ENCODE results near the gene VPS50. TPM values are rescaled to one million over a fixed set of nuclear protein-coding genes. Genes with fewer than 3 reads are reported as not detected.

Gene VPS50
- total and polyA plus RNA-seq, 8 donors = 2.3 to 48.5 (median 6.3) TPM

DNA sequence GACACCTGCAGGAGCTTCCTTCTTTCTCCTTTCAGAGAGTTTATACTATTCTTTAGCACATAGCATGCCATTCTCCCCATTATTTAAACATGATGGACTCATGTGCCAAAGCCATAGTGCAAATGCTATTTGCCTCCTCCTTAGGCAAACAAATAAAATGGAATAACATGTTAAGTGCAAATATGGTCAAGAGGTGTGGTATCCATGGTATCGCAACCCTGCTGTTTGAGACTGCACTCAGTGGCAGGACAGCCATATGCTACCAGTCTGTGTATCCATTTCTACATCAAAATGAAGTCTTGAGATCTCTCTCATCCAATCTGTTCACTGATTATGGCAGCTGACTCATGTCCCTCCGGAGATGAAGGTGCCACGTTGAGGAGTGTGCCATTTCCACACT, 28.7 kb upstream of the VPS50 start:
- intact Hi-C loops (cut with DNase I; ENCODE audit: low total_unique reads) = no loop called here
- DNase-seq = peak in 1 of 2 donors; percentile 59
- no peak overlapping the region for H3K4me3 ChIP-seq
- peak in 2 of 3 donors; percentile 38 to 68 for TF ChIP-seq POLR2AphosphoS5 (IDR thresholded peaks at IDR 0.05)
- TF ChIP-seq, protein P1, sequence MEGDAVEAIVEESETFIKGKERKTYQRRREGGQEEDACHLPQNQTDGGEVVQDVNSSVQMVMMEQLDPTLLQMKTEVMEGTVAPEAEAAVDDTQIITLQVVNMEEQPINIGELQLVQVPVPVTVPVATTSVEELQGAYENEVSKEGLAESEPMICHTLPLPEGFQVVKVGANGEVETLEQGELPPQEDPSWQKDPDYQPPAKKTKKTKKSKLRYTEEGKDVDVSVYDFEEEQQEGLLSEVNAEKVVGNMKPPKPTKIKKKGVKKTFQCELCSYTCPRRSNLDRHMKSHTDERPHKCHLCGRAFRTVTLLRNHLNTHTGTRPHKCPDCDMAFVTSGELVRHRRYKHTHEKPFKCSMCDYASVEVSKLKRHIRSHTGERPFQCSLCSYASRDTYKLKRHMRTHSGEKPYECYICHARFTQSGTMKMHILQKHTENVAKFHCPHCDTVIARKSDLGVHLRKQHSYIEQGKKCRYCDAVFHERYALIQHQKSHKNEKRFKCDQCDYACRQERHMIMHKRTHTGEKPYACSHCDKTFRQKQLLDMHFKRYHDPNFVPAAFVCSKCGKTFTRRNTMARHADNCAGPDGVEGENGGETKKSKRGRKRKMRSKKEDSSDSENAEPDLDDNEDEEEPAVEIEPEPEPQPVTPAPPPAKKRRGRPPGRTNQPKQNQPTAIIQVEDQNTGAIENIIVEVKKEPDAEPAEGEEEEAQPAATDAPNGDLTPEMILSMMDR (IDR thresholded peaks at IDR 0.05) = no peak
- H3K9me3 ChIP-seq = no peaks in the 10 kb centered on the region
- H3K36me3 ChIP-seq = no peaks in the 10 kb centered on the region
- H3K27ac ChIP-seq = peak overlapping the region in 3 of 5 donors; percentile 12 to 50 (median 42)
- 40 to 61% (median 47%) methylated on average over 3 of the region's 3 CpGs for WGBS, 5 donors
- peaks cover 0 to 6% (median 0%) of the 10 kb centered on the region in 4 donors for H3K4me1 ChIP-seq
- no peaks in the 10 kb centered on the region for H3K27me3 ChIP-seq

DNA sequence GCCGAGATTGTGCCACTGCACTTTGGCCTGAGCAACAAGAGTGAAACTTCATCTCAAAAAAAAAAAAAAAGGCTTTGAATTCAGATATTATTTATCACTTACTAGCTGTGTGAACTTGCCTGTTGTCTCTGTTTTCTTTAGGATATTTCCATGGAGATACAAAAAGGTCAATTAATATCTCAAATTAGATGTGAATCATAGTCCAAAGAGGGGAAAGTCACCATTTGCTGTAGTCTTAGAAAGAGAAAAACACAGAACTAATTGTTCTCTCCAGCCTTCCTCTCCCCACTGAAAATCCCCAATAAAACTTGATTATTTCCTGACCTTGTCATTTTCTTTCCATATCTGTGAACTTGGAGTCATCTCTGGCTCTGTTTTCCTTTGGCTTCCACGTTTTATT, 27.1 kb upstream of the VPS50 start:
- Histone ChIP-seq H3K9me3 (no peaks in the 10 kb centered on the region), H3K27me3 (no peaks in the 10 kb centered on the region), H3K4me3 (no peak overlapping the region), H3K27ac (no peak overlapping the region), H3K4me1 (peaks cover 0 to 6% (median 0%) of the 10 kb centered on the region in 4 donors), H3K36me3 (no peaks in the 10 kb centered on the region)
- intact Hi-C loops (cut with DNase I; ENCODE audit: low total_unique reads) = no loop called here
- no peak for DNase-seq
- TF ChIP-seq, protein P1 (IDR thresholded peaks at IDR 0.05) = no peak
- TF ChIP-seq POLR2AphosphoS5 (IDR thresholded peaks at IDR 0.05) (no peak), EP300 (IDR thresholded peaks at IDR 0.05) (no peak), POLR2A (IDR thresholded peaks at IDR 0.05) (no peak)
- 43 to 54% (median 47%) methylated on average over 2 of the region's 2 CpGs for WGBS, 5 donors

DNA sequence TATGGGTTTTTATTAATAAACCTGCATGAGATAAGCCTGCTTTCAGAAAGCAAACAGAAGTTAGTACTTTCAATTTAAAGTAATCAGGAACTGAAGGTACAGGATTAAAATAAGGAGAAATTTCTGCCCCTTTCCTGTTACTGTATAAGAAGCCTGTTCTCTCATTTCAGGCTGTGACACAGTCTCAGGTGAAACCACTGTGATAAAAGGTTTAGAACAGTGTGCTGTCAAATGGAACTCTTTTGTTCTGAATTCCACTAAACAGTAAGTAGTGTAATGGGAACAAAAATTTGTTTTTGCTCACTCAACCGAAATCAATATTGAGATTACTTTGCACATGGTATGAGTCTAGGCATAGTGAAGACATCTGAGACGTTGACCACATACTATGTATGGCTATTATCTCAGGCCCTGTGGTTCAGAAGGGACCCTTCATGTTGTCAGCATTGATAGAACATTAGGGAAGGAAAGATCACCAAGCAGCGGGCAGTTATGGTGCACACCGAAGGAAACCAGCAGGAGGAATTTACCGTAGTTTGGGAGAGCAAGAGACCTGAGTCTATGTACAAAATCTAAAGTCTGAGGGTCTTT, 20.8 kb upstream of the VPS50 start:
- Histone ChIP-seq H3K9me3 (no peaks in the 10 kb centered on the region), H3K27ac (no peak overlapping the region), H3K4me1 (no peaks in the 10 kb centered on the region), H3K4me3 (no peak overlapping the region), H3K36me3 (no peaks in the 10 kb centered on the region), H3K27me3 (no peaks in the 10 kb centered on the region)
- no peak for DNase-seq
- TF ChIP-seq, protein P1 (IDR thresholded peaks at IDR 0.05) = no peak
- TF ChIP-seq POLR2AphosphoS5 (IDR thresholded peaks at IDR 0.05) = no peak
- WGBS, 5 donors = 77 to 84% (median 80%) methylated on average over 5 of the region's 5 CpGs
- intact Hi-C loops (cut with DNase I; ENCODE audit: low total_unique reads) = no loop called here

DNA sequence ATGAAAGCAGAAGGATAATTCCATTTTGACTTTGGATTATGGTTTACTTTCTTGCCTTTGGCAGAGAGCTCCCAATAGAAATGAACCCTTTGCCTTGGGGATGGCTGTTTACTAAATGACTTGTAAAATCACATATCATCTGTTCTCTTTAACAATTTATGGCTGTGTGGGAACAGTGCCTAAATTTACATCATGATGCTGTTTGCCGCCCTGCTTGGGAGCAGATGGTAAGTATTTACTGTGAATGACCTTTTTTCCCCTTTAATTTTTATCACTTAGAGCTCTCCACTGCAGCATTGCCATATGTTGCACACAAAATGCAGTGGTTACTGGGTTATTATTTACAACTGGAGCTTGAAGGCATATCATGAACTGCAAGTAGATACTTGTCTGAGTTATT, 19.3 kb upstream of the VPS50 start:
- H3K4me3 ChIP-seq = no peak overlapping the region
- DNase-seq = peak in 1 of 2 donors; percentile 32
- WGBS, 5 donors = 43 to 55% (median 52%) methylated on average over 1 of the region's 1 CpG
- H3K4me1 ChIP-seq = no peaks in the 10 kb centered on the region
- intact Hi-C loops (cut with DNase I; ENCODE audit: low total_unique reads) = no loop called here
- H3K27ac ChIP-seq = no peak overlapping the region
- H3K9me3 ChIP-seq = no peaks in the 10 kb centered on the region
- no peak for TF ChIP-seq POLR2A (IDR thresholded peaks at IDR 0.05)
- no peaks in the 10 kb centered on the region for H3K27me3 ChIP-seq
- H3K36me3 ChIP-seq = no peaks in the 10 kb centered on the region

DNA sequence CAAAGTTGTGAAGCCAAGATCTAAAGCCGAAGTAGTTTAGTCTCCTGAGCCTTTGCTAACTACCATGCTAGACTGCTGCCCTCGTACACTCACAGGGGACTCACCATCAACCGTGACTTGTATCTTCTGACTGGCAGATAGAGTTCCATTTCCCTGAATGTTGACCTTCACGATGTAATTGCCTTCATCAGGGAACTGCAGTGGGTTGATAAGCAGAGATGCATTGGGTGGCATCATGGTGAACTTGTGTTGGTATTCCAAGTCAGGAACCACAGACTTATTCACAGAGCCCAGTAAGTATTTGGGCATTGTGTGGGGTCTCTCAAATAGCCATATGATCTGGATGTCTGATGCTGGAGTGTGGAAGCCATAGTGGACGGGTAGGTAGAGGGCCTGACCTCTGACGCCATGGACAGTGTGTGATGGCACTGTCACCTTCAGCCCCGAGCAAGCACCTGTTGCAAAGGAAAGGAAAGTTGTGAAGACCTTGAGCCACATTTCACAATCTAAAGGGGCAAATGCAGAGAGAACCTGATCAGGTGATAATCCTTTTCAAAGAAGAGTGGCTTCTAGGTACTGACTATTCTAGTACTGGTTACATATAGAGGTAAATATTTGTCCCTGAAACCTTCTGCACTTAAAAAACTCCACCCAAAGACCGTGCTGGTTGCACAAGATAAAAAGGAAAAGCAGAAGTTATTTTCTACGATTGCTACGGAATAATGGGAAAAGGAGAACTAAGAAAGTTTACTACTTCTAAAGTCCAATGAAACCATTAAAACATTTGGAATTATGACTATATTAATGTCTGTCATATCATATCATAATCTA, 13.0 kb upstream of the VPS50 start:
- Histone ChIP-seq H3K36me3 (no peaks in the 10 kb centered on the region), H3K4me3 (no peak overlapping the region), H3K4me1 (no peaks in the 10 kb centered on the region), H3K27ac (no peak overlapping the region), H3K9me3 (no peaks in the 10 kb centered on the region), H3K27me3 (no peaks in the 10 kb centered on the region)
- 65 to 71% (median 69%) methylated on average over 10 of the region's 10 CpGs for WGBS, 5 donors
- intact Hi-C loops (cut with DNase I; ENCODE audit: low total_unique reads) = no loop called here
- TF ChIP-seq POLR2AphosphoS5 (IDR thresholded peaks at IDR 0.05) = no peak
- TF ChIP-seq POLR2A (IDR thresholded peaks at IDR 0.05) = no peak
- no peak for TF ChIP-seq EP300 (IDR thresholded peaks at IDR 0.05)
- TF ChIP-seq, protein P1 (IDR thresholded peaks at IDR 0.05) = no peak
- DNase-seq = no peak

Data from stomach (tissue), 9 donors.